Stimulated activated CD4-positive, alpha-beta T cell treated with anti-CD3 and anti-CD28 coated beads, Interleukin-1b, Interleukin-23, amount 100 ng/mL, for 1 hour (primary cell): ENCODE results near the gene TICAM1.
A peak's percentile ranks its signal among the peaks of the same experiment; 100 is the strongest.
"Not testable (repeated sequence)": the region's sequence is repeated elsewhere in the genome, so short reads cannot be mapped to it uniquely, and the experiment has no call there.

Experiments
- DNase-seq, 2 donors: peaks; one replicate each; pipeline ENCODE4 v3.0.0-alpha.2; 2020; ENCODE audit warnings: low read depth in 2 of 2

The TICAM1 gene

DNA sequence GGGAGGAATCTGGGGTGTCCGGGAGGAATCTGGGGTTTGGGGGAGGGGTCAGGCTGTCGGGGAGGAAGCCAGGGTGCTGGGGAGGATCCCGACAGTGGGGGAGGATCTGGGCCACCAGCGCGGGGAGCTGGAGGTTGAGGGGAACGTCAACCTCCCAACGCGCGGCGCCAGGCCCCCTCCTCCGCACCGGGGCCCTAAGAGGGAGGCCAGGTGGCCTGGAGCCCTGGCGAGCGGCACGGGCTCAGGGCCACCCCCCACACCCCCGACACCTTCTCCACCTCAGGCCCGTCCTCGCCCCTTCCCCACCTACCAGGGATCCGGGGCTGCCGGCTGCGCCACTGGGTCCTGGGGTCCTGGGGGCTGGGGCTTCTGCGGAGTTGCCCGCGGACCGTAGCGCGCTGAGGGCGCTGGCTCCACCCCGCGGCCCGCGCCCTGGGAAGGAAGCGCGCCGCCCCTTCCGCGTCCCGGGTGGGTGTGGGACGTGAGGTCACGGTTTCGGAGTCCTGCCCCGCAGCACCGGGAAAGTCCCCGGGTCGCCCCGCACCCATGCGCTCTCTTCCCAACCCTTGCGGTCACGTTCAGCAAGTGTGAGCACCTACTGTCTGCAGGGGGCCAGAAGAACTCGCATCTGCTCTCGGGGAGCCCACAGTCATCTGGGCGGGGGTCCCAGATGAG, at the start of gene TICAM1:
Gene TICAM1, minus strand, starts transcription at position 409 of the 675 bp plus-strand sequence. CDS start 13,335 bp downstream, outside the sequence.
- DNase-seq, result peak; percentile 41 to 71

GRCh38 chr19:4879041-4879440, 47.5 kb upstream of the TICAM1 start:
- no peak for DNase-seq

GRCh38 chr19:4878491-4878968, 47.0 kb upstream of the TICAM1 start:
- no peak for DNase-seq

- no peak for DNase-seq
Measured at GRCh38 chr19:4877753-4878490, 46.4 kb upstream of the TICAM1 start.

- DNase-seq, result no peak
Measured at GRCh38 chr19:4873930-4874329, 42.4 kb upstream of the TICAM1 start.

DNA sequence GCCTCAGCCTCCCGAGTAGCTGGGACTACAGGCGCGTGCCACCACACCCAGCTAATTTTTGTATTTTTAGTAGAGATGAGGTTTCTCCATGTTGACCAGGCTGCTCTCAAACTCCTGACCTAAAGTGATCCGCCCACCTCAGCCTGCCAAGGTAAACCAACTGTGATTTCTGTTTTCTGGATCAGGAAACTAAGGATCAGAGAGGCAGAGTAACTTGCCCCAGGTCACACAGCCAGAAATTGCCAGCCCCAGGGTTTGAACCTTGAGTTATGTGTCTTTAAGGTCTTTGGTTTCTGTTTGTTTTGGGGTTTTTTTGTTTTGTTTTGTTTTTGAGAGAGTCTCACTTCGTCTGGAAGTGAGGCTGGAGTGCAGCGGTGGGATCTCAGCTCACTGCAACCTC, 40.2 kb upstream of the TICAM1 start:
- no peak for DNase-seq

DNA sequence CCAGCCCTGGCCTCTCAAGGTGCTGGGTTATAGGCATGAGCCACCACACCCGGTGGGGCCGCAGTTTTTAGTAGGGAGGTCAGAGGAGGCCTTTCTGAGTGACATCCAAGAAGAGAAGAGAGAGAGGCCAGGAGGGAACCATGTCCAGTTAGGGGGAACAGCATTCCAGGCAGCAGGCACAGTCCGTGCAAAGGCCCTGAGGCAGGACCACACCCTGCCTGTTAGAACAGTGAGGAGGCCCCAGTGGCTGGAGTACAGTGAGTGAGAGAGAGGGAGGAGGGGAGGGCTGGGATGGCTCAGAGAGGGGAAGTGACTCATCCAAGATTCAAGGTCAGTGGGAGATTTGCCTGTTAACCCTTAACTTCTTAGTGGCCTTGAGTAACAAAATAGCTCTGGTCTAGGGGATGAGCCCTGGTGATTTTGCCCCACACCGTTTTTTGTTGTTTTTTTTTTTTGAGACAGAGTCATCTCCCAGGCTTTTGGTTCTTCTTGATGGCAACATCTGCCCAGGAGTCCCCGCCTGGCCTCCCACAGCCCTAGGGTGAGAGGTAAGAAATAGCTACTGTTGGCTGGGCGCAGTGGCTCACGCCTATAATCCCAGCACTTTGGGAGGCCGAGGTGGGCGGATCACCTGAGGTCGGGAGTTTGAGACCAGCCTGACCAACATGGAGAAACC, 38.7 kb upstream of the TICAM1 start:
- no peak for DNase-seq

DNA sequence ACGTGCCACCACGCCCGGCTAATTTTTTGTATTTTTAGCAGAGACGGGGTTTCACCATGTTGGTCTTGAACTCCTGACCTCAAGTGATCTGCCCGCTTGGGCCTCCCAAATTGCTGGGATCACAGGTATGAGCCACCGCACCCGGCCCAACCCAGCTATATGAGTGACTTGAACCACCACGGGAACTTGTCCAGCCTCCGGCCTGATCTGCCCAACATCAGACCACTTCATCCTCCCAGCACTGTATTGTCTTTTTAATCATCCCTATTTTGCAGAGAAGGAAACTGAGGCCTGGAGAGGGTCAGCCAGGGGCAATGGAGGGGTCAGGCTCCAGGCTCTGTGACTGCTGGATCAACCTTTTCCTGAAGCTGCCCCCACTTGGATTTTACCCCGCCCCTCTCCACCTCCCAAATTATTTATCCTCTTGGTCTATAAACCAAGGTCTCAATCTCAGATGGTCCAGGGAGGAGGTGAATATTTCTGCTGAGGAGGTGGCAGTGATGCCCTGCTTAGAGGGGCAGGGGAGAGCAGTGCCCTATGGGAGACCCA, 36.8 kb upstream of the TICAM1 start:
- DNase-seq, result no peak

- peak; percentile 80 to 96 for DNase-seq
Measured at GRCh38 chr19:4867534-4868285, 36.2 kb upstream of the TICAM1 start, which contains the start of gene PLIN3. Gene PLIN3, minus strand, starts transcription at chr19:4867667. Its CDS starts 6,273 bp downstream, at chr19:4861394.

DNA sequence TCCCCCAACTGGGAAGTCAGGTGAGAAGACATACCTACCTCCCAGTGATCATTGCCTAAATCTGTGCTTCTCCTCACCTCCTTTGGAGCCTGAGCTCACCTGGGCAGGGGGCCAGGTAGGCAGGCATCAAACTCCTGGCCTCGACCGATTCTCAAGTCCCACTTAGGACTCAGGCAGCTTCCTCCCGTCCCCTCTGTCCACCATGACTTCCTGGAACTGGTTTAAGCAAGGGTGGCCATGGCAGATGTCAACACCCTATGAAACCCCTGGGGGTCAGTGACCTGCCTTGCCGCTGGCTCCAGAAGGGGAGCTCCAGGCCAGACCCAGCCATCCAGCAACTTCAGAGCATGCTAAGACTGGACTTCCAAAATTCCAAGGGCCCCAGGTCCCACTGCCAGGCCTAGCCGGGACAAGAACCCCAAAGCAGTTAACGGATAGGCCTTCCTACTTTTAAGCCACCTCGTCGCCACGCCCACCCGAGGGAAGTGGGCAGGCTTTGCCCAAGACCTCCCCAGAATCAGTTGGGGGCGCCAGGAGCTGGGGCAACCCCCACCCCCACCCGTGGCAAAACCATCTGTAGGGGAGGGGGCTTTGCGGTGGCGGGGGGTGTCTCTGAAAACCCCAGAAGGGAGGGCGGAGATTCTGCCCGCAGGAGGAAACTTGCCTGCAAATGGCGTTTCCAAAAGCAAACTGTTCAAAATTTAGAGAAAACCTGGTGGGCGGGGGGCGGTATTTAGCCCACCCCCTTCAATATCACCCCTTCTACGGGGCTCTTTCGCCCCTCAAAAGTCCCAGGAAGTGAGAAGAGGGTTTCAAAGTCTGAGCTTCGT, 35.3 kb upstream of the TICAM1 start:
- DNase-seq, result peak in 1 of 2 donors; percentile 14

- no peak for DNase-seq
Measured at GRCh38 chr19:4861147-4861546, 29.6 kb upstream of the TICAM1 start.

- no peak for DNase-seq
Measured at GRCh38 chr19:4859697-4860096, 28.2 kb upstream of the TICAM1 start.

GRCh38 chr19:4856468-4856867, 25.0 kb upstream of the TICAM1 start:
- DNase-seq, result not testable (repeated sequence)

DNA sequence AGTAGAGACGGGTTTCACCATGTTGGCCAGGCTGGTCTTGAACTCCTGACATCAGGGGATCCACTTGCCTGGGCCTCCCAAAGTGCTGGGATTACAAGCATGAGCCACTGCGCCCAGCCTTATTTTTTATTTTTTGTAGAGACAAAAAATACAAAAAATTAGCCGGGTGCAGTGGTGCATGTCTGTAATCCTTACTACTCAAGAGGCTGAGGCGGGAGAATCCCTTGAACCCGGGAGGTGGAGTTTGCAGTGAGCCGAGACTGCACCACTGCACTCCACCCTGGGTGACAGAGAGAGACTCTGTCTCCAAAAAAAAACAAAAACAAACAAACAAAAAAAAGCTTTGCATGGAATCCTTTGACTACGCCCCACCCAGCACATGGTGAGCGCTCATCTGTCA, 22.0 kb upstream of the TICAM1 start:
- DNase-seq, result not testable (repeated sequence)

DNA sequence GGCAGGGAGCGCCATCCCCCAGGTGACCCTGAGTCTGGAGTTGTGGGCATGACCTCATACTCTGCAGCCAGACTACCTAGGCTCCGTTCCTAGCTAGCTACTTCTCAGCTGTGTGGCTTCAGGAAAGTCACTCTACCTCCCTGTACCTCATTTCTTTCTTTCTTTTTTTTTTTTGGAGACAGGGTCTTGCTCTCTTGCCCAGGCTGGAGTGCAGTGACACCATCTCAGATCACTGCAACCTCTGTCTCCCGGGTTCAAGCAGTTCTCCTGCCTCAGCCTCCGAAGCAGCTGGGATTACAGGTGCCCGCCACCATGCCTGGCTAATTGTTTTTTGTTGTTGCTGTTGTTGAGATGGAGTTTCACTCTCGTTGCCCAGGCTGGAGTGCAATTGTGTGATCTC, 21.0 kb upstream of the TICAM1 start:
- DNase-seq, result no peak

DNA sequence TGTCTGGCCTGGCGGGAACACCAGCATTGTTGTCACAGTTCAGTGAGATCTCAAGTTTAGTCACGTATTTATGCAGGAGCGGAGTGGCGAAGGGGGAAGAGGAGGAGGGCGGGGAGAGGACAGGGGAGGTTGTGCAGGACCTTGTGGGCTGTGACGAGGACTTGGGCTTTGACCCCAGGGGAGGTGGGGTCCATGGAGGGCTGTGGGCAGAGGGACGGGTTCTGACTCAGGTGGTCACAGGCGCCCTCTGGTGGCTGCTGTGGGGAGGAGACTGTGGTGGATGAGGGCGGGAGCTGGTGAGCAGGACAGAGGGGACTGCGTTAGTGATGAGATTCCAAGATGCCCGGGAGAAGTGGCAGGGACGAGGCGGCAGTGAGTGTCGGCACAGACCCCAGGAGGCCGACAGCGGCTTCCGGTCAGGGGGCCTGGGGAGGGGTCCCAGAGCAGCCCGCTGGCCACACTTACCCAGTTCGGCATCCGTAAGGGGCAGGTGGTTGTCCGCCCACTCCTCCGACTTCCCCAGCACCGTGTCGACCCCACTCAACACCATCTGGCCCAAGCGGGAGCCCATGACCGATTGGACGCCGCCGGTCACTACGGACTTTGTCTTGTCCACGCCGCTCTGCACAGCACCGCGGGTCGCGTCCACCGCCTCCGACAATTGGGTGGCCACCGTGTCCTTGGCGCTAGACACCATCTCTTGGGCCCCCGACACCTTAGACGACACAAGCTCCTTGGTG, 20.2 kb upstream of the TICAM1 start:
- DNase-seq, result peak; percentile 30 to 67

DNA sequence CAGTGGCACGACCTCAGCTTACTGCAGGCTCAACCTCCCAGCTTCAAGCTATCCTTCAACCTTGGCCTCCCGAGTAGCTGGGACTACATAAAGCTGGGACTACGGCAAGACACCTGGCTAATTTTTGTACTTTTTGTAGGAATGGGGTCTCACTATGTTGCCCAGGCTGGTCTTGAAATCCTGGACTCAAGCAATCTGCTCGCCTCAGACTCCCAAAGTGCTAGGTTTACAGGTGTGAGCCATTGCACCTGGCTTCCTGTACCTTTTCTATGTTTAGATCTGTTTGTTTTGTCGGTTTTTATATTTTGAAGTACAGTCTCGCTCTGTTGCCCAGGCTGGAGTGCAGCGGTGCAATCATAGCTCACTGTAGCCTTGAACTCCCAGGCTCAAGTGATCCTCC, 17.5 kb upstream of the TICAM1 start:
- no peak for DNase-seq

GRCh38 chr19:4847190-4847973, 15.9 kb upstream of the TICAM1 start:
- DNase-seq, result no peak

GRCh38 chr19:4845975-4846374, 14.5 kb upstream of the TICAM1 start:
- DNase-seq, result not testable (repeated sequence)
